Erythroblast (primary cell): ENCODE measurements around the gene MICAL2.

Source experiments
- GATA1 ChIP-seq: IDR thresholded peaks from 2 replicates; pipeline ENCODE4 v1.6.1; 2011; ENCODE audit warnings: low read depth, mild to moderate bottlenecking, control low read depth, low read length, moderate library complexity
- POLR2A ChIP-seq: IDR thresholded peaks from 2 replicates; pipeline ENCODE4 v1.6.1; 2011; ENCODE audit warnings: mild to moderate bottlenecking, low read length

DNA sequence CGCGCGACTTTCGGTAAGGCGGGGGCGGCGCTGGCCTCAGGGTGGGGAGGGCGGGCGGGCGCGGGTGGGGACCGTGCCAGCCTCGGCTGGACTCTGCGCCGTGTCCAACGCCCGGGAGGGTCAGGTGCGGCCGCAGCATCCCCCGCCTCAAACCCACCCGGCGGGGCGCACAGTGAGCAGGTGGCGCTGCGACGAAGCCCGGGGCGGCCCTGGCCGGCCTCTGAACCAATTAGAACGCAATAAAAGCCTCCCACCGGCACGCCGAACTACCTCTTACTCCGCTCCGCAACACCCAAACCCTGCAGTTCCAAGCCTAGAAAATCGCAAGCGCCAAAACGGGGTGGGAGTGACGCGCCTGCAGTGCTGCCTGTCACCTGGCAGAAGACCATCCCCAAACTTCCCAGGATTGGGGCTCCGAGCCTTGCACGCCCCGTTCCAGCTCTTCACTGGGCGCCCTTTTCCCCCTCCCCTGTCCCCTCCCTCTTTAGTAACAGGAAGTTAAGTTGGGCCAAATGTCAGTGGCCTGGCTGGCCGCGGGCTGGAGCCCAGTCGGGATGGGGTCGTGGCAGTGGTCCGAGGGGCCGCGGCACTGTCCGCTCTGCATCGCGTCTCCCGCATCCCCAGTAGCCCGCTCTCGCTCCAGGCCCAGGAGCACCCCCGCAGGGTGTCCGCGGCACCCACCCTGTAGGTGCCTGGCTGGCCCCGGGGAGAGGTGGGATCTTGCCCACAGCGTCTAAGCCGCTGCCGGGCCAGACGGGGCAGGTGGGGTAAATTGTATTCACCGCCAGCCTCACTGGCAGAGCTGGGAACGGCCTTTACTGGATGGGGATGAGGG is 541 bp downstream of the MICAL2 start:
- TF ChIP-seq POLR2A (no peak), GATA1 (no peak)
